IMR-90 (cell line): ENCODE results near the gene LIN37. TPM values are rescaled to one million over a fixed set of nuclear protein-coding genes. Genes with fewer than 3 reads are reported as not detected.

Source experiments
- ATAC-seq: fragments of 200-7000 bp; cut with Tn5 transposase; 2 replicates; pipeline ENCODE4 v1.9.1; 2020; ENCODE audit warnings: low read depth, mild to moderate bottlenecking, moderate library complexity
- BruUV-seq: library from RNA; stranded (reverse); fragments of 400-500 nt; replicated peaks from 2 replicates; lab custom pipeline; 2021; lab: Mats Ljungman, UMichigan
- CTCF ChIA-PET: fragments of 300-600 bp; formaldehyde crosslinking; extraction: SDS; loops from one replicate; lab custom pipeline; 2021; ENCODE audit warnings: antibody characterized with exemption; lab: Yijun Ruan, JAX
- POLR2A ChIA-PET: fragments of 300-600 bp; sonication (Branson Sonifier 250); formaldehyde crosslinking; loops from one replicate; lab custom pipeline; 2022; ENCODE audit warnings: antibody characterized with exemption; ENCODE audit not compliant: unreplicated experiment; lab: Charles Lee
- DNase-seq: peaks from one replicate; pipeline ENCODE4 v3.0.0; 2013
- H2AFZ ChIP-seq: replicated peaks from 2 replicates; pipeline ENCODE3; 2013; ENCODE audit warnings: low read length, mild to moderate bottlenecking; ENCODE audit not compliant: poor library complexity
- H2AK5ac ChIP-seq: 2 replicates; pipeline ENCODE4 v1.6.1; 2013; ENCODE audit warnings: low read depth, low read length, inconsistent platforms
- H2AK9ac ChIP-seq: replicated peaks from 2 replicates; pipeline ENCODE3; 2013; ENCODE audit warnings: mild to moderate bottlenecking, low read depth, low read length, moderate library complexity; ENCODE audit not compliant: poor library complexity
- H2BK120ac ChIP-seq: 2 replicates; pipeline ENCODE4 v1.6.1; 2013; ENCODE audit warnings: low read depth, low read length, inconsistent platforms
- H2BK15ac ChIP-seq: 3 replicates; pipeline ENCODE4 v1.6.1; 2013; ENCODE audit warnings: low read depth, low read length, inconsistent platforms
- H2BK20ac ChIP-seq: 2 replicates; pipeline ENCODE4 v1.6.1; 2013; ENCODE audit warnings: low read depth, mild to moderate bottlenecking, inconsistent platforms, low read length, moderate library complexity
- H2BK5ac ChIP-seq: 2 replicates; pipeline ENCODE4 v1.6.1; 2013; ENCODE audit warnings: mild to moderate bottlenecking, low read depth, low read length, inconsistent platforms; ENCODE audit not compliant: poor library complexity, severe bottlenecking
- H3K14ac ChIP-seq: replicated peaks from 2 replicates; pipeline ENCODE4 v1.6.1; 2013; ENCODE audit warnings: low read depth, low read length, inconsistent platforms
- H3K18ac ChIP-seq: 2 replicates; pipeline ENCODE4 v1.6.1; 2013; ENCODE audit warnings: low read depth, low read length, control low read depth
- H3K23ac ChIP-seq: 2 replicates; pipeline ENCODE4 v1.6.1; 2013; ENCODE audit warnings: low read depth, low read length, inconsistent platforms
- H3K27ac ChIP-seq: 2 replicates; pipeline ENCODE4 v1.5.1; 2013; ENCODE audit warnings: mild to moderate bottlenecking, control low read depth, low read length; ENCODE audit not compliant: insufficient read depth
- H3K27me3 ChIP-seq: 2 replicates; pipeline ENCODE4 v1.6.1; 2013; ENCODE audit warnings: low read length; ENCODE audit not compliant: control insufficient read depth, insufficient read depth
- H3K36me3 ChIP-seq: 2 replicates; pipeline ENCODE4 v1.6.1; 2013; ENCODE audit warnings: low read length, mixed read lengths; ENCODE audit not compliant: control insufficient read depth, insufficient read depth
- H3K4ac ChIP-seq: 2 replicates; pipeline ENCODE4 v1.6.1; 2013; ENCODE audit warnings: low read depth, low read length, inconsistent platforms
- H3K4me1 ChIP-seq: 2 replicates; pipeline ENCODE4 v1.6.1; 2013; ENCODE audit warnings: low read length, mixed read lengths; ENCODE audit not compliant: control insufficient read depth, insufficient read depth
- H3K4me2 ChIP-seq: 2 replicates; pipeline ENCODE4 v1.6.1; 2013; ENCODE audit warnings: low read depth, mild to moderate bottlenecking, control low read depth, low read length, moderate library complexity
- H3K4me3 ChIP-seq: 2 replicates; pipeline ENCODE4 v1.5.1; 2013; ENCODE audit warnings: low read depth, mild to moderate bottlenecking, control low read depth, low read length, moderate library complexity; ENCODE audit not compliant: insufficient read depth
- H3K56ac ChIP-seq: 2 replicates; pipeline ENCODE4 v1.6.1; 2013; ENCODE audit warnings: low read length, inconsistent platforms; ENCODE audit not compliant: insufficient read depth; ENCODE audit errors: extremely low read depth
- H3K79me1 ChIP-seq, 2 experiments: 2 replicates each; pipeline ENCODE4 v1.6.1; 2013; ENCODE audit warnings: low read length in 2 of 2, inconsistent platforms in 1 of 2, low read depth in 1 of 2
- H3K9ac ChIP-seq: 2 replicates; pipeline ENCODE4 v1.6.1; 2013; ENCODE audit warnings: low read depth, low read length, control low read depth
- H3K9me1 ChIP-seq: 2 replicates; pipeline ENCODE4 v1.6.1; 2013; ENCODE audit warnings: low read length, inconsistent platforms; ENCODE audit not compliant: insufficient read depth
- H3K9me3 ChIP-seq: 2 replicates; pipeline ENCODE4 v1.6.1; 2013; ENCODE audit warnings: low read length; ENCODE audit not compliant: control insufficient read depth, insufficient read depth
- H4K20me1 ChIP-seq: 2 replicates; pipeline ENCODE4 v1.6.1; 2013; ENCODE audit warnings: low read length, inconsistent platforms; ENCODE audit not compliant: insufficient read depth
- H4K5ac ChIP-seq: 2 replicates; pipeline ENCODE4 v1.6.1; 2013; ENCODE audit warnings: mild to moderate bottlenecking, low read depth, low read length, control low read depth
- H4K8ac ChIP-seq, 2 experiments: 2 replicates each; pipeline ENCODE4 v1.6.1; 2013; ENCODE audit warnings: low read depth in 2 of 2, low read length in 2 of 2, control low read depth in 1 of 2, inconsistent platforms in 1 of 2
- H4K91ac ChIP-seq: 2 replicates; pipeline ENCODE4 v1.6.1; 2013; ENCODE audit warnings: low read depth, low read length, inconsistent platforms; ENCODE audit not compliant: insufficient read depth
- BHLHE40 ChIP-seq: fragments of 150-350 bp; IDR thresholded peaks from 2 replicates; pipeline ENCODE4 v1.6.1; 2016; ENCODE audit warnings: mild to moderate bottlenecking, low read depth, low read length
- CEBPB ChIP-seq: IDR thresholded peaks from 2 replicates; pipeline ENCODE4 v1.6.1; 2012; ENCODE audit warnings: low read depth, low read length, improper control_type of control experiment
- FOS ChIP-seq: fragments of 150-350 bp; IDR thresholded peaks from 2 replicates; pipeline ENCODE4 v1.6.1; 2016; ENCODE audit warnings: low read depth, low read length
- MAZ ChIP-seq: IDR thresholded peaks from 2 replicates; pipeline ENCODE4 v1.6.1; 2012; ENCODE audit warnings: low read depth, mild to moderate bottlenecking, low read length, improper control_type of control experiment, moderate library complexity, borderline replicate concordance
- NFE2L2 ChIP-seq: fragments of 150-350 bp; IDR thresholded peaks from 2 replicates; pipeline ENCODE4 v1.6.1; 2016; ENCODE audit warnings: low read depth, mild to moderate bottlenecking, low read length
- SMC3 ChIP-seq: fragments of 150-350 bp; IDR thresholded peaks from 2 replicates; pipeline ENCODE4 v1.6.1; 2016; ENCODE audit warnings: low read depth, mild to moderate bottlenecking, antibody characterized with exemption, low read length, moderate library complexity
- WGBS, 2 experiments: methylation state at CpG; one replicate each; pipeline versions ENCODE4 v1.1.5 to v1.1.7; 2013; ENCODE audit warnings: missing lambda C conversion rate in 2 of 2; ENCODE audit not compliant: insufficient read length in 1 of 2; ENCODE audit errors: extremely low coverage in 2 of 2; 5-methylcytosine and 5-hydroxymethylcytosine counted together
- dilution Hi-C: fragments of 300-500 bp; cut with HindIII; formaldehyde crosslinking; loops from one replicate; pipeline ENCODE4 v1.14.3; 2018; ENCODE audit warnings: low sequenced_read_pairs; ENCODE audit not compliant: unreplicated experiment
- in situ Hi-C: fragments of 300-500 bp; cut with MboI; formaldehyde crosslinking; loops from 3 replicates; pipeline ENCODE4 v1.14.3; 2019; ENCODE audit warnings: low sequenced_read_pairs, inconsistent platforms, mixed read lengths
- intact Hi-C: fragments of 100-400 bp; cut with micrococcal nuclease; formaldehyde crosslinking; loops from 2 replicates; pipeline ENCODE4 v1.10.0; 2022
- polyA plus RNA-seq, 3 experiments: library from polyadenylated mRNA; depleted of rRNA; stranded (reverse); fragments of >200 nt; gene quantifications; 2 replicates each; pipeline ENCODE4 v1.2.3, GENCODE V29; 2012; ENCODE audit warnings: low replicate concordance in 1 of 3
- total RNA-seq: library from RNA; depleted of rRNA; stranded (reverse); fragments of >200 nt; gene quantifications from 2 replicates; pipeline ENCODE4 v1.2.3, GENCODE V29; 2012
- TF ChIP-seq, protein P1 (sequence below): conservative IDR thresholded peaks from 2 replicates; pipeline ENCODE4 v1.5.1; 2012; ENCODE audit warnings: mild to moderate bottlenecking, low read depth, low read length, improper control_type of control experiment
- TF ChIP-seq, protein P2 (sequence below): fragments of 150-350 bp; IDR thresholded peaks from 2 replicates; pipeline ENCODE4 v1.6.1; 2016; ENCODE audit warnings: low read depth, mild to moderate bottlenecking, low read length, moderate library complexity, borderline replicate concordance

Gene LIN37
- total and polyA plus RNA-seq, 2 of the 4 experiments (the other 2 are of a cell fraction): 12.7 to 23.1 TPM

DNA sequence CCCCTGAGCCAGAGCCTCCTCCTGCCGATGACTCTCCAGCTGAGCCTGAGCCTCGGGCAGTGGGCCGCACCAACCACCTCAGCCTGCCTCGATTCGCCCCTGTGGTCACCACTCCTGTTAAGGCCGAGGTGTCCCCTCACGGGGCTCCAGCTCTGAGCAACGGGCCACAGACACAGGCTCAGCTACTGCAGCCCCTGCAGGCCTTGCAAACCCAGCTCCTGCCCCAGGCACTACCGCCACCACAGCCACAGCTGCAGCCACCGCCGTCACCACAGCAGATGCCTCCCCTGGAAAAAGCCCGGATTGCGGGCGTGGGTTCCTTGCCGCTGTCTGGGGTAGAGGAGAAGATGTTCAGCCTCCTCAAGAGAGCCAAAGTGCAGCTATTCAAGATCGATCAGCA is 27.0 kb upstream of the LIN37 start:
- WGBS, 2 experiments: 95% methylated on average over 9 of the region's 16 CpGs; no CpG with 5 or more reads in 1 of the 2 experiments
- Histone ChIP-seq H3K9ac (no peak overlapping the region), H3K14ac (no peak overlapping the region), H2AK9ac (no peak overlapping the region), H3K9me1 (no peaks in the 10 kb centered on the region; the same call in 1 of the 2 replicates), H3K27ac (no peak overlapping the region), H3K4me2 (no peak overlapping the region), H3K23ac (no peak overlapping the region), H3K56ac (no peak overlapping the region), H3K36me3 (peaks cover 55% of the 10 kb centered on the region), H4K20me1 (peaks cover 29% of the 10 kb centered on the region), H2AFZ (no peak overlapping the region), H3K79me1 (peaks cover 16 to 46% of the 10 kb centered on the region in 2 experiments; a peak in 3 of 4 replicates), H4K91ac (no peak overlapping the region), H2BK120ac (no peak overlapping the region), H2AK5ac (no peak overlapping the region), H2BK20ac (no peak overlapping the region), H3K4me3 (no peak overlapping the region), H2BK15ac (no peak overlapping the region), H3K4ac (no peak overlapping the region), H3K9me3 (no peaks in the 10 kb centered on the region), H4K8ac (no peak overlapping the region), H3K18ac (no peak overlapping the region), H3K4me1 (peaks cover 6% of the 10 kb centered on the region), H2BK5ac (no peak overlapping the region), H4K5ac (no peak overlapping the region), H3K27me3 (no peaks in the 10 kb centered on the region)
- ATAC-seq: no peak
- TF ChIP-seq SMC3 (no peak), BHLHE40 (no peak), CEBPB (no peak), MAZ (no peak), NFE2L2 (no peak), FOS (no peak)
- TF ChIP-seq, protein P1, sequence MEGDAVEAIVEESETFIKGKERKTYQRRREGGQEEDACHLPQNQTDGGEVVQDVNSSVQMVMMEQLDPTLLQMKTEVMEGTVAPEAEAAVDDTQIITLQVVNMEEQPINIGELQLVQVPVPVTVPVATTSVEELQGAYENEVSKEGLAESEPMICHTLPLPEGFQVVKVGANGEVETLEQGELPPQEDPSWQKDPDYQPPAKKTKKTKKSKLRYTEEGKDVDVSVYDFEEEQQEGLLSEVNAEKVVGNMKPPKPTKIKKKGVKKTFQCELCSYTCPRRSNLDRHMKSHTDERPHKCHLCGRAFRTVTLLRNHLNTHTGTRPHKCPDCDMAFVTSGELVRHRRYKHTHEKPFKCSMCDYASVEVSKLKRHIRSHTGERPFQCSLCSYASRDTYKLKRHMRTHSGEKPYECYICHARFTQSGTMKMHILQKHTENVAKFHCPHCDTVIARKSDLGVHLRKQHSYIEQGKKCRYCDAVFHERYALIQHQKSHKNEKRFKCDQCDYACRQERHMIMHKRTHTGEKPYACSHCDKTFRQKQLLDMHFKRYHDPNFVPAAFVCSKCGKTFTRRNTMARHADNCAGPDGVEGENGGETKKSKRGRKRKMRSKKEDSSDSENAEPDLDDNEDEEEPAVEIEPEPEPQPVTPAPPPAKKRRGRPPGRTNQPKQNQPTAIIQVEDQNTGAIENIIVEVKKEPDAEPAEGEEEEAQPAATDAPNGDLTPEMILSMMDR: no peak
- TF ChIP-seq, protein P2, sequence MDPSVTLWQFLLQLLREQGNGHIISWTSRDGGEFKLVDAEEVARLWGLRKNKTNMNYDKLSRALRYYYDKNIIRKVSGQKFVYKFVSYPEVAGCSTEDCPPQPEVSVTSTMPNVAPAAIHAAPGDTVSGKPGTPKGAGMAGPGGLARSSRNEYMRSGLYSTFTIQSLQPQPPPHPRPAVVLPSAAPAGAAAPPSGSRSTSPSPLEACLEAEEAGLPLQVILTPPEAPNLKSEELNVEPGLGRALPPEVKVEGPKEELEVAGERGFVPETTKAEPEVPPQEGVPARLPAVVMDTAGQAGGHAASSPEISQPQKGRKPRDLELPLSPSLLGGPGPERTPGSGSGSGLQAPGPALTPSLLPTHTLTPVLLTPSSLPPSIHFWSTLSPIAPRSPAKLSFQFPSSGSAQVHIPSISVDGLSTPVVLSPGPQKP: no peak
- no peak for DNase-seq
- POLR2A ChIA-PET: no interaction called here
- intact Hi-C loops: no loop called here
- in situ Hi-C loops: no loop called here
- dilution Hi-C loops: no loop called here
- CTCF ChIA-PET: no interaction called here
- no TSS peak for BruUV-seq
